A549 (cell line): Measurements from ENCODE around the gene KCNAB1. TPM values are rescaled to one million over a fixed set of nuclear protein-coding genes. Genes with fewer than 3 reads are reported as not detected.

ENCODE experiments used
- ATAC-seq, 2 experiments: fragments of 200-7000 bp in 1 of 2; fragments of >200 bp in 1 of 2; cut with Nextera tagmentation in 1 of 2; cut with Tn5 transposase in 1 of 2; 3 replicates each; pipeline versions ENCODE4 v1.8.0 to v1.9.1; 2018 to 2020; ENCODE audit warnings: mild to moderate bottlenecking in 1 of 2, moderate library complexity in 1 of 2
- CTCF ChIA-PET: fragments of 300-600 bp; sonication (Branson Sonifier 250); formaldehyde crosslinking; extraction: SDS; loops from one replicate; lab custom pipeline; 2021; ENCODE audit warnings: antibody characterized with exemption, inconsistent platforms; lab: Yijun Ruan, JAX
- POLR2A ChIA-PET: fragments of 350-600 bp; formaldehyde crosslinking; extraction: SDS; loops from one replicate; lab custom pipeline; 2021; ENCODE audit warnings: antibody characterized with exemption, inconsistent platforms; lab: Yijun Ruan, JAX
- DNase-seq, 2 experiments: peaks; one replicate each; pipeline versions ENCODE4 v3.0.0 to v3.0.0-alpha.2; 2011 to 2016; ENCODE audit warnings: low read depth in 1 of 2, low spot score in 1 of 2
- FAIRE-seq: peaks from 2 replicates; lab custom pipeline; 2011; peaks lifted over from hg19 to GRCh38; lab: Jason Lieb, UNC
- H3K27ac ChIP-seq, 2 experiments: fragments of >200 bp; sonication (Bioruptor Twin); formaldehyde crosslinking; 3 replicates each; pipeline ENCODE4 v1.5.1; 2016 to 2017
- H3K4me1 ChIP-seq: fragments of >200 bp; sonication (Bioruptor Twin); formaldehyde crosslinking; 3 replicates; pipeline ENCODE4 v1.6.1; 2016
- H3K4me2 ChIP-seq: fragments of >200 bp; sonication (Bioruptor Twin); formaldehyde crosslinking; 3 replicates; pipeline ENCODE4 v1.6.1; 2016
- H3K4me3 ChIP-seq: fragments of >200 bp; sonication (Bioruptor Twin); formaldehyde crosslinking; 3 replicates; pipeline ENCODE4 v1.5.1; 2016
- H3K9me3 ChIP-seq: fragments of >200 bp; sonication (Bioruptor Twin); formaldehyde crosslinking; 3 replicates; pipeline ENCODE4 v1.6.1; 2016
- ATOH8 ChIP-seq: fragments of 250-450 bp; sonication (Bioruptor Pico); IDR thresholded peaks from 2 replicates; pipeline ENCODE4 v1.5.0; 2020; ENCODE audit warnings: low read depth, mild to moderate bottlenecking, moderate library complexity
- CBX2 ChIP-seq: fragments of 200-600 bp; sonication (generic); IDR thresholded peaks from 2 replicates; pipeline ENCODE4 v1.6.1; 2016; ENCODE audit warnings: low read depth, mild to moderate bottlenecking, borderline replicate concordance
- EHMT2 ChIP-seq: fragments of 200-600 bp; sonication (generic); IDR thresholded peaks from 2 replicates; pipeline ENCODE4 v1.6.1; 2016; ENCODE audit warnings: antibody characterized with exemption, low read depth, mild to moderate bottlenecking, moderate library complexity
- ESRRA ChIP-seq: fragments of 150-350 bp; IDR thresholded peaks from 2 replicates; pipeline ENCODE4 v1.6.1; 2014; ENCODE audit warnings: mild to moderate bottlenecking, low read length, borderline replicate concordance
- FOXS1 ChIP-seq: fragments of 250-450 bp; sonication (Bioruptor Pico); IDR thresholded peaks from 2 replicates; pipeline ENCODE4 v1.5.0; 2020; ENCODE audit warnings: mild to moderate bottlenecking, moderate library complexity
- GATA3 ChIP-seq: IDR thresholded peaks from 2 replicates; pipeline ENCODE4 v1.6.1; 2012; ENCODE audit warnings: borderline replicate concordance
- HEYL ChIP-seq: fragments of 250-450 bp; sonication (Bioruptor Pico); IDR thresholded peaks from 2 replicates; pipeline ENCODE4 v1.8.0; 2021; ENCODE audit warnings: mild to moderate bottlenecking, moderate library complexity
- HMGXB4 ChIP-seq: fragments of 250-450 bp; sonication (Bioruptor Pico); IDR thresholded peaks from 2 replicates; pipeline ENCODE4 v1.5.0; 2021; ENCODE audit warnings: mild to moderate bottlenecking, moderate library complexity, borderline replicate concordance
- HOXB13 ChIP-seq: fragments of 250-450 bp; sonication (Bioruptor Pico); IDR thresholded peaks from 2 replicates; pipeline ENCODE4 v1.5.0; 2020; ENCODE audit warnings: low read depth, mild to moderate bottlenecking, moderate library complexity
- HOXB5 ChIP-seq: fragments of 250-450 bp; sonication (Bioruptor Pico); IDR thresholded peaks from 2 replicates; pipeline ENCODE4 v1.5.0; 2020; ENCODE audit warnings: mild to moderate bottlenecking, moderate library complexity
- JUN ChIP-seq, 2 experiments: fragments of >200 bp; sonication (Bioruptor Twin); formaldehyde crosslinking; IDR thresholded peaks; 2 replicates in 1 of 2; 3 replicates in 1 of 2; pipeline ENCODE4 v1.6.1; 2016 to 2017
- JUNB ChIP-seq: fragments of >200 bp; sonication (Bioruptor Twin); formaldehyde crosslinking; IDR thresholded peaks from 2 replicates; pipeline ENCODE4 v1.6.1; 2016
- MAFK ChIP-seq: fragments of 450-650 bp; IDR thresholded peaks from 2 replicates; pipeline ENCODE4 v1.6.1; 2014; ENCODE audit not compliant: partially characterized antibody
- MAX ChIP-seq: IDR thresholded peaks from 2 replicates; pipeline ENCODE4 v1.6.1; 2012
- NPAS2 ChIP-seq: fragments of 250-450 bp; sonication (Bioruptor Pico); IDR thresholded peaks from 2 replicates; pipeline ENCODE4 v1.8.0; 2022; ENCODE audit warnings: mild to moderate bottlenecking, moderate library complexity, borderline replicate concordance
- PHF8 ChIP-seq: fragments of 200-600 bp; sonication (generic); IDR thresholded peaks from 2 replicates; pipeline ENCODE4 v1.6.1; 2016; ENCODE audit warnings: low read depth, mild to moderate bottlenecking, antibody characterized with exemption, moderate library complexity, borderline replicate concordance
- POLR2AphosphoS2 ChIP-seq: conservative IDR thresholded peaks from 2 replicates; pipeline ENCODE4 v1.6.1; 2012; ENCODE audit warnings: low read length, improper control_type of control experiment, inconsistent platforms
- RARB ChIP-seq: fragments of 250-450 bp; sonication (Bioruptor Pico); IDR thresholded peaks from 2 replicates; pipeline ENCODE4 v1.8.0; 2021; ENCODE audit warnings: mild to moderate bottlenecking, moderate library complexity
- RFX5 ChIP-seq: fragments of 450-650 bp; IDR thresholded peaks from 2 replicates; pipeline ENCODE4 v1.7.1; 2014; ENCODE audit warnings: antibody characterized with exemption, mild to moderate bottlenecking, moderate library complexity
- SREBF2 ChIP-seq: fragments of 450-650 bp; IDR thresholded peaks from 2 replicates; pipeline ENCODE4 v1.6.1; 2014; ENCODE audit warnings: mild to moderate bottlenecking, moderate library complexity
- TP53 ChIP-seq: fragments of 250-450 bp; sonication (Bioruptor Pico); IDR thresholded peaks from 2 replicates; pipeline ENCODE4 v1.5.0; 2021; ENCODE audit warnings: mild to moderate bottlenecking, moderate library complexity
- ZC3H11A ChIP-seq: fragments of 450-650 bp; IDR thresholded peaks from 2 replicates; pipeline ENCODE4 v1.6.1; 2014; ENCODE audit warnings: antibody characterized with exemption, mild to moderate bottlenecking
- WGBS: methylation state at CpG from one replicate; pipeline ENCODE4 v1.1.6; 2017; ENCODE audit errors: missing lambda C conversion rate; 5-methylcytosine and 5-hydroxymethylcytosine counted together
- polyA plus RNA-seq, 4 experiments: library from polyadenylated mRNA; depleted of rRNA in 3 of 4; stranded (reverse); fragments of >200 nt; fragmentation: RNase III in 1 of 4; extraction: RNeasy Plus Mini Kit Qiagen cat#74134 plus additional on column Dnase treatment in 1 of 4; gene quantifications; 2 replicates in 3 of 4; 3 replicates in 1 of 4; pipeline ENCODE4 v1.2.3, GENCODE V29; 2011 to 2017

The KCNAB1 gene
- polyA plus RNA-seq, 2 of the 4 experiments (the other 2 are of a cell fraction), result not detected

GRCh38 chr3:156516961-156517360 lies 396.6 kb downstream of the KCNAB1 start:
- CTCF ChIA-PET, result interaction anchor here (1.4 to 16.4 kb wide), 4 partner anchors 11 to 620 kb away, joined by 3 to 182 read pairs (median 8); no protein-coding TSS in a partner anchor
- no peaks in the 10 kb centered on the region for H3K9me3 ChIP-seq
- no peak overlapping the region for H3K4me2 ChIP-seq
- FAIRE-seq, result no peak
- ATAC-seq, result no peak
- DNase-seq, result no peak
- 100% methylated on average over 1 of the region's 1 CpG for WGBS
- H3K4me1 ChIP-seq, result peaks cover 11% of the 10 kb centered on the region
- POLR2A ChIA-PET, result interaction anchor here (0.6 kb wide), 1 partner anchor 572 kb away, joined by 3 read pairs; no protein-coding TSS in a partner anchor
- TF ChIP-seq TP53 (CRISPR knock-in tag), result no peak
- no peak overlapping the region for H3K4me3 ChIP-seq
- H3K27ac ChIP-seq, result no peak overlapping the region

- H3K4me3 ChIP-seq, result no peak overlapping the region
- no peak for FAIRE-seq
- TF ChIP-seq HOXB13 (CRISPR knock-in tag) (no peak), CBX2 (no peak), MAFK (no peak), RARB (CRISPR knock-in tag) (no peak), POLR2AphosphoS2 (no peak), SREBF2 (no peak), PHF8 (no peak), JUN (IDR thresholded peaks at IDR 0.05) (no peak), HOXB5 (no peak), JUNB (no peak), MAX (no peak), HEYL (CRISPR knock-in tag) (no peak), EHMT2 (no peak), ZC3H11A (no peak)
- ChIA-PET CTCF (interaction anchor here (1.4 to 16.4 kb wide), 4 partner anchors 9 to 368 kb away, joined by 6 to 182 read pairs (median 10); no protein-coding TSS in a partner anchor), POLR2A (no interaction called here)
- H3K4me1 ChIP-seq, result peaks cover 5% of the 10 kb centered on the region
- no peak overlapping the region for H3K27ac ChIP-seq
- ATAC-seq, result no peak
- no peak for DNase-seq
- no peaks in the 10 kb centered on the region for H3K9me3 ChIP-seq
- no peak overlapping the region for H3K4me2 ChIP-seq
These were observed 398.3 kb downstream of the KCNAB1 start for GRCh38 chr3:156518726-156519125.

- POLR2A ChIA-PET, result no interaction called here
These were observed 399.4 kb downstream of the KCNAB1 start for GRCh38 chr3:156519758-156520162.

More at GRCh38 chr3:156519758-156520162, 399.4 kb downstream of the KCNAB1 start:
- WGBS, result 77% methylated on average over 1 of the region's 1 CpG
- ATAC-seq (no peak), FAIRE-seq (no peak)
- TF ChIP-seq ESRRA (no peak), FOXS1 (CRISPR knock-in tag) (no peak), ATOH8 (CRISPR knock-in tag) (no peak), GATA3 (no peak), RFX5 (no peak), NPAS2 (CRISPR knock-in tag) (no peak), HMGXB4 (CRISPR knock-in tag) (no peak)
- TF ChIP-seq, all 56 proteins: peak for 0
- CTCF ChIA-PET, result interaction anchor here (1.4 to 2.6 kb wide), 2 partner anchors 10 to 369 kb away, joined by 6 to 8 read pairs; no protein-coding TSS in a partner anchor
- no peak overlapping the region for H3K27ac ChIP-seq
- H3K9me3 ChIP-seq, result no peaks in the 10 kb centered on the region
- no peaks in the 10 kb centered on the region for H3K4me1 ChIP-seq
- no peak for DNase-seq
- H3K4me3 ChIP-seq, result no peak overlapping the region
- H3K4me2 ChIP-seq, result no peak overlapping the region
